GM12878 (cell line): ENCODE measurements around the gene STK10. TPM values are rescaled to one million over a fixed set of nuclear protein-coding genes. Genes with fewer than 3 reads are reported as not detected.

Source experiments
- HDGF ChIP-seq: fragments of 450-650 bp; IDR thresholded peaks from 2 replicates; pipeline ENCODE4 v1.6.1; 2016; ENCODE audit warnings: antibody characterized with exemption
- KAT2A ChIP-seq: conservative IDR thresholded peaks from 2 replicates; pipeline ENCODE4 v1.6.1; 2011; ENCODE audit warnings: low read depth, low read length; ENCODE audit not compliant: control insufficient read depth
- MLLT1 ChIP-seq: fragments of 450-650 bp; IDR thresholded peaks from 2 replicates; pipeline ENCODE4 v1.6.1; 2016; ENCODE audit warnings: mild to moderate bottlenecking
- NFIC ChIP-seq: IDR thresholded peaks from 2 replicates; pipeline ENCODE4 v1.6.1; 2012; ENCODE audit warnings: low read depth, mild to moderate bottlenecking, inconsistent platforms, low read length, moderate library complexity
- NRF1 ChIP-seq: conservative IDR thresholded peaks from 2 replicates; pipeline ENCODE4 v1.6.1; 2011; ENCODE audit warnings: mild to moderate bottlenecking, low read depth, low read length, improper control_type of control experiment
- RFX5 ChIP-seq: IDR thresholded peaks from 2 replicates; pipeline ENCODE4 v1.6.1; 2011; ENCODE audit warnings: low read depth, low read length, improper control_type of control experiment
- STAT3 ChIP-seq: IDR thresholded peaks from 2 replicates; pipeline ENCODE4 v1.6.1; 2011; ENCODE audit warnings: low read depth, low read length, improper control_type of control experiment
- TCF3 ChIP-seq: IDR thresholded peaks from 2 replicates; pipeline ENCODE4 v1.6.1; 2012; ENCODE audit warnings: low read depth, mild to moderate bottlenecking, low read length, borderline replicate concordance; ENCODE audit not compliant: insufficient read depth
- polyA plus RNA-seq, 11 experiments: library from polyadenylated mRNA; depleted of rRNA in 4 of 11; unstranded in 6 of 11; stranded (reverse) in 5 of 11; fragments of >200 nt; fragmentation: Nextera tagmentation in 4 of 11; fragmentation: Illumina TruSeq in 1 of 11; extraction: Ambion mirVana in 4 of 11; extraction: Trizol in 1 of 11; gene quantifications; 1 replicate in 1 of 11; 2 replicates in 10 of 11; pipeline versions ENCODE4 v1.2.1 to v1.2.3, GENCODE V29; 2011 to 2016; ENCODE audit warnings: inconsistent platforms in 2 of 11, missing spikeins in 2 of 11, low read depth in 1 of 11
- total RNA-seq, 4 experiments: library from RNA; depleted of rRNA in 3 of 4; stranded (reverse); fragments of >200 nt in 3 of 4; fragmentation: Illumina TruSeq in 1 of 4; extraction: Trizol in 1 of 4; gene quantifications; 2 replicates each; pipeline versions ENCODE4 v1.2.1 to v1.2.3, GENCODE V29; 2013 to 2021
- TF ChIP-seq, protein P1 (sequence below): fragments of 150-350 bp; IDR thresholded peaks from 2 replicates; pipeline ENCODE4 v1.6.1; 2016; ENCODE audit warnings: low read depth, low read length
- TF ChIP-seq, protein P2 (sequence below): fragments of 450-650 bp; IDR thresholded peaks from 2 replicates; pipeline ENCODE4 v1.6.1; 2018; ENCODE audit warnings: borderline replicate concordance, mild to moderate bottlenecking; ENCODE audit not compliant: partially characterized antibody

The STK10 gene
- total and polyA plus RNA-seq, 10 of the 15 experiments (the other 5 are each of a cell fraction or from before 2014, with no cell fraction given) = 14.2 to 96.4 (median 50.6) TPM

GRCh38 chr5:172110921-172111851, 76.8 kb downstream of the STK10 start (continued):
- TF ChIP-seq, protein P1, sequence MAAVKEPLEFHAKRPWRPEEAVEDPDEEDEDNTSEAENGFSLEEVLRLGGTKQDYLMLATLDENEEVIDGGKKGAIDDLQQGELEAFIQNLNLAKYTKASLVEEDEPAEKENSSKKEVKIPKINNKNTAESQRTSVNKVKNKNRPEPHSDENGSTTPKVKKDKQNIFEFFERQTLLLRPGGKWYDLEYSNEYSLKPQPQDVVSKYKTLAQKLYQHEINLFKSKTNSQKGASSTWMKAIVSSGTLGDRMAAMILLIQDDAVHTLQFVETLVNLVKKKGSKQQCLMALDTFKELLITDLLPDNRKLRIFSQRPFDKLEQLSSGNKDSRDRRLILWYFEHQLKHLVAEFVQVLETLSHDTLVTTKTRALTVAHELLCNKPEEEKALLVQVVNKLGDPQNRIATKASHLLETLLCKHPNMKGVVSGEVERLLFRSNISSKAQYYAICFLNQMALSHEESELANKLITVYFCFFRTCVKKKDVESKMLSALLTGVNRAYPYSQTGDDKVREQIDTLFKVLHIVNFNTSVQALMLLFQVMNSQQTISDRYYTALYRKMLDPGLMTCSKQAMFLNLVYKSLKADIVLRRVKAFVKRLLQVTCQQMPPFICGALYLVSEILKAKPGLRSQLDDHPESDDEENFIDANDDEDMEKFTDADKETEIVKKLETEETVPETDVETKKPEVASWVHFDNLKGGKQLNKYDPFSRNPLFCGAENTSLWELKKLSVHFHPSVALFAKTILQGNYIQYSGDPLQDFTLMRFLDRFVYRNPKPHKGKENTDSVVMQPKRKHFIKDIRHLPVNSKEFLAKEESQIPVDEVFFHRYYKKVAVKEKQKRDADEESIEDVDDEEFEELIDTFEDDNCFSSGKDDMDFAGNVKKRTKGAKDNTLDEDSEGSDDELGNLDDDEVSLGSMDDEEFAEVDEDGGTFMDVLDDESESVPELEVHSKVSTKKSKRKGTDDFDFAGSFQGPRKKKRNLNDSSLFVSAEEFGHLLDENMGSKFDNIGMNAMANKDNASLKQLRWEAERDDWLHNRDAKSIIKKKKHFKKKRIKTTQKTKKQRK = no peak
- no peak for TF ChIP-seq KAT2A
- TF ChIP-seq NRF1 = no peak
- TF ChIP-seq HDGF = peak; percentile 97; the same call in 1 of the 2 replicates
- peak; percentile 89 for TF ChIP-seq MLLT1
- no peak for TF ChIP-seq STAT3
- TF ChIP-seq TCF3 = peak; percentile 91
- TF ChIP-seq NFIC = peak; percentile 91
- no peak for TF ChIP-seq RFX5
- TF ChIP-seq, protein P2, sequence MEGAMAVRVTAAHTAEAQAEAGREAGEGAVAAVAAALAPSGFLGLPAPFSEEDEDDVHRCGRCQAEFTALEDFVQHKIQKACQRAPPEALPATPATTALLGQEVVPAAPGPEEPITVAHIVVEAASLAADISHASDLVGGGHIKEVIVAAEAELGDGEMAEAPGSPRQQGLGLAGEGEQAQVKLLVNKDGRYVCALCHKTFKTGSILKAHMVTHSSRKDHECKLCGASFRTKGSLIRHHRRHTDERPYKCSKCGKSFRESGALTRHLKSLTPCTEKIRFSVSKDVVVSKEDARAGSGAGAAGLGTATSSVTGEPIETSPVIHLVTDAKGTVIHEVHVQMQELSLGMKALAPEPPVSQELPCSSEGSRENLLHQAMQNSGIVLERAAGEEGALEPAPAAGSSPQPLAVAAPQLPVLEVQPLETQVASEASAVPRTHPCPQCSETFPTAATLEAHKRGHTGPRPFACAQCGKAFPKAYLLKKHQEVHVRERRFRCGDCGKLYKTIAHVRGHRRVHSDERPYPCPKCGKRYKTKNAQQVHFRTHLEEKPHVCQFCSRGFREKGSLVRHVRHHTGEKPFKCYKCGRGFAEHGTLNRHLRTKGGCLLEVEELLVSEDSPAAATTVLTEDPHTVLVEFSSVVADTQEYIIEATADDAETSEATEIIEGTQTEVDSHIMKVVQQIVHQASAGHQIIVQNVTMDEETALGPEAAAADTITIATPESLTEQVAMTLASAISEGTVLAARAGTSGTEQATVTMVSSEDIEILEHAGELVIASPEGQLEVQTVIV = no peak
